Pancreas (tissue), 10 donors: ENCODE measurements around the gene PPTC7. TPM values are rescaled to one million over a fixed set of nuclear protein-coding genes. Genes with fewer than 3 reads are reported as not detected.

Experiments
- ATAC-seq, 4 donors: fragments of 200-7000 bp; cut with Tn5 transposase; one replicate each; pipeline versions ENCODE4 v1.8.0 to v1.9.1; 2020; ENCODE audit warnings: mild to moderate bottlenecking in 4 of 4, moderate library complexity in 4 of 4
- DNase-seq, 6 donors: peaks; one replicate each; pipeline ENCODE4 v3.0.0-alpha.2; 2020
- FAIRE-seq: peaks from 2 replicates; lab custom pipeline; 2012; peaks lifted over from hg19 to GRCh38; lab: Jason Lieb, UNC
- H3K27ac ChIP-seq, 4 donors: fragments of 200-600 bp; sonication (generic); 1 replicate in 3 of 4; 2 replicates in 1 of 4; pipeline versions ENCODE4 v1.5.0 to v1.8.0; 2020
- H3K27me3 ChIP-seq, 4 donors: fragments of 200-600 bp; one replicate each; pipeline ENCODE4 v1.8.0; 2021
- H3K36me3 ChIP-seq, 3 donors: fragments of 200-600 bp; sonication (generic) in 1 of 3; one replicate each; pipeline versions ENCODE4 v1.5.0 to v1.8.0; 2020 to 2021
- H3K4me1 ChIP-seq, 3 donors: fragments of 200-600 bp; one replicate each; pipeline ENCODE4 v1.8.0; 2021
- H3K4me3 ChIP-seq, 4 donors: fragments of 200-600 bp; sonication (generic) in 2 of 4; one replicate each; pipeline versions ENCODE4 v1.5.0 to v1.8.0; 2020 to 2021
- H3K9me3 ChIP-seq, 4 donors: fragments of 200-600 bp; one replicate each; pipeline ENCODE4 v1.8.0; 2021
- CTCF ChIP-seq, 4 donors: fragments of 200-600 bp; sonication (generic) in 3 of 4; IDR thresholded peaks; one replicate each; pipeline versions ENCODE4 v1.5.0 to v1.8.0; 2021; ENCODE audit warnings: antibody characterized with exemption in 4 of 4
- WGBS, 2 donors: extraction: QIAGEN DNeasy Blood & Tissue Kit; methylation state at CpG; one replicate each; pipeline ENCODE4 v1.1.7; 2013; 5-methylcytosine and 5-hydroxymethylcytosine counted together
- intact Hi-C, 3 donors: fragments of 100-400 bp; cut with DNase I; formaldehyde crosslinking; loops; one replicate each; pipeline versions ENCODE4 v1.11.1 to v1.14.2; 2022
- polyA plus RNA-seq, 2 donors: library from polyadenylated mRNA; stranded (reverse); fragments of 200-250 nt; gene quantifications; one replicate each; pipeline ENCODE4 v1.2.3, GENCODE V29; 2013
- total RNA-seq, 6 donors: library from RNA; stranded (reverse); fragmentation: NEBNext Ultra II Directional in 4 of 6; extraction: Animal tissue kit (Norgen Biotek cat#: 25700) in 4 of 6; gene quantifications; one replicate each; pipeline versions ENCODE4 v1.2.1 to v1.2.4, GENCODE V29; 2021 to 2023
- donor health status: healthy with polysubstance abuse.
- donor health status: DM: no; HTN: no; CAD: no; lungs with moderate emphysema.
- donor health status: DM: no; HTN: no; CAD: no.
- donor health status: control.
- donor health status: control.
- donor health status: Bipolar disorder and iron deficiency.
- donor health status: DM: yes; HTN: yes; CAD: no.
- donor health status: DM: no; HTN: no; CAD: no.
- donor health status: DM: no; HTN: no; CAD: no.
- donor health status: DM: yes; HTN: yes; CAD: no.

The PPTC7 gene
- total and polyA plus RNA-seq, 8 donors: 2.2 to 9.0 (median 5.8) TPM

- peaks cover 18 to 21% (median 19%) of the 10 kb centered on the region in 3 donors for H3K4me1 ChIP-seq
- H3K36me3 ChIP-seq: peaks cover 0 to 8% (median 6%) of the 10 kb centered on the region in 3 donors
- no peaks in the 10 kb centered on the region for H3K9me3 ChIP-seq
- intact Hi-C loops: loop anchor here in 1 of 3 donors (10.0 kb wide), 1 partner anchor 51 kb away; no protein-coding TSS in a partner anchor
- H3K4me3 ChIP-seq: no peak overlapping the region
- 75 to 80% methylated on average over 4 of the region's 4 CpGs for WGBS, 2 donors
- H3K27ac ChIP-seq: peak overlapping the region in 3 of 4 donors; percentile 28 to 70 (median 66)
- DNase-seq (no peak), FAIRE-seq (no peak), ATAC-seq (no peak)
- TF ChIP-seq CTCF (IDR thresholded peaks at IDR 0.05): no peak
- no peaks in the 10 kb centered on the region for H3K27me3 ChIP-seq
Measured at GRCh38 chr12:110543965-110544364, 39.2 kb downstream of the PPTC7 start.

GRCh38 chr12:110543252-110543959 lies 39.7 kb downstream of the PPTC7 start:
- peak; percentile 85 to 96 (median 92) for ATAC-seq
- peaks cover 0 to 11% (median 6%) of the 10 kb centered on the region in 3 donors for H3K36me3 ChIP-seq
- peak; percentile 68 to 89 (median 84) for DNase-seq
- H3K9me3 ChIP-seq: no peaks in the 10 kb centered on the region
- WGBS, 2 donors: 10 to 14% methylated on average over 7 of the region's 7 CpGs
- H3K4me3 ChIP-seq: no peak overlapping the region
- peaks cover 18 to 21% (median 19%) of the 10 kb centered on the region in 3 donors for H3K4me1 ChIP-seq
- intact Hi-C loops: loop anchor here in 1 of 3 donors (10.0 kb wide), 1 partner anchor 51 kb away; no protein-coding TSS in a partner anchor
- TF ChIP-seq CTCF (IDR thresholded peaks at IDR 0.05): no peak
- FAIRE-seq: no peak
- no peaks in the 10 kb centered on the region for H3K27me3 ChIP-seq
- peak overlapping the region; percentile 3 to 70 (median 47) for H3K27ac ChIP-seq

GRCh38 chr12:110540048-110540447 lies 43.1 kb downstream of the PPTC7 start:
- intact Hi-C loops: loop anchor here in 1 of 3 donors (10.0 kb wide), 1 partner anchor 55 kb away; no protein-coding TSS in a partner anchor
- no peak for TF ChIP-seq CTCF (IDR thresholded peaks at IDR 0.05)
- WGBS, 2 donors: 92 to 94% methylated on average over 8 of the region's 8 CpGs
- Histone ChIP-seq H3K4me1 (peaks cover 17 to 19% (median 18%) of the 10 kb centered on the region in 3 donors), H3K36me3 (peaks cover 6 to 18% (median 7%) of the 10 kb centered on the region in 3 donors), H3K27ac (no peak overlapping the region), H3K9me3 (no peaks in the 10 kb centered on the region), H3K4me3 (no peak overlapping the region), H3K27me3 (no peaks in the 10 kb centered on the region)
- FAIRE-seq (no peak), DNase-seq (no peak), ATAC-seq (no peak)

- ATAC-seq: peak in 1 of 4 donors; percentile 10
Measured at GRCh38 chr12:110538869-110539622, 44.1 kb downstream of the PPTC7 start.

More at GRCh38 chr12:110538869-110539622, 44.1 kb downstream of the PPTC7 start:
- no peak overlapping the region for H3K27ac ChIP-seq
- no peak for TF ChIP-seq CTCF (IDR thresholded peaks at IDR 0.05)
- FAIRE-seq: no peak
- WGBS, 2 donors: 95 to 97% methylated on average over 5 of the region's 5 CpGs
- peaks cover 15 to 16% (median 16%) of the 10 kb centered on the region in 3 donors for H3K4me1 ChIP-seq
- H3K36me3 ChIP-seq: peaks cover 6 to 21% (median 7%) of the 10 kb centered on the region in 3 donors
- H3K9me3 ChIP-seq: no peaks in the 10 kb centered on the region
- H3K4me3 ChIP-seq: no peak overlapping the region
- H3K27me3 ChIP-seq: no peaks in the 10 kb centered on the region
- no peak for DNase-seq
- intact Hi-C loops: no loop called here
